Naive thymus-derived CD8-positive, alpha-beta T cell (primary cell): ENCODE data around the gene IL12RB2. TPM values are rescaled to one million over a fixed set of nuclear protein-coding genes. Genes with fewer than 3 reads are reported as not detected.
A peak's percentile ranks its signal among the peaks of the same experiment; 100 is the strongest.
"Not testable (repeated sequence)": the region's sequence is repeated elsewhere in the genome, so short reads cannot be mapped to it uniquely, and the experiment has no call there.

Source experiments
- ATAC-seq, 2 donors: fragments of 150-1000 bp; cut with Tn5 transposase in 1 of 2; sonication (Bioruptor Pico), chemical (Tn5 transposase) in 1 of 2; 1 replicate in 1 of 2; 2 replicates in 1 of 2; pipeline ENCODE4 v1.10.0; 2021; ENCODE audit warnings: mild to moderate bottlenecking in 2 of 2, moderate library complexity in 2 of 2
- POLR2A ChIA-PET: fragments of 350-600 bp; sonication (Branson Sonifier 250); formaldehyde crosslinking; loops from one replicate; lab custom pipeline; 2021; ENCODE audit warnings: antibody characterized with exemption; lab: Charles Lee
- DNase-seq, 10 donors: peaks; one replicate each; pipeline versions ENCODE4 v3.0.0 to v3.0.0-alpha.2; 2020 to 2022
- H3K27ac Mint-ChIP-seq, 10 donors: one replicate each; pipeline ENCODE4 v1.8.0; 2020 to 2022; ENCODE audit warnings: mild to moderate bottlenecking in 10 of 10, mixed read lengths in 10 of 10, moderate library complexity in 4 of 10, inconsistent platforms in 1 of 10
- H3K27me3 Mint-ChIP-seq, 5 donors: one replicate each; pipeline ENCODE4 v1.8.0; 2021 to 2022; ENCODE audit warnings: mixed read lengths in 5 of 5
- H3K36me3 Mint-ChIP-seq, 3 donors: one replicate each; pipeline ENCODE4 v1.8.0; 2020 to 2022; ENCODE audit warnings: mixed read lengths in 3 of 3, mild to moderate bottlenecking in 2 of 3, inconsistent platforms in 1 of 3
- H3K4me1 Mint-ChIP-seq, 4 donors: one replicate each; pipeline ENCODE4 v1.8.0; 2021 to 2022; ENCODE audit warnings: mixed read lengths in 4 of 4
- H3K4me3 Mint-ChIP-seq, 10 donors: one replicate each; pipeline ENCODE4 v1.8.0; 2020 to 2022; ENCODE audit warnings: mild to moderate bottlenecking in 10 of 10, mixed read lengths in 10 of 10, moderate library complexity in 6 of 10, inconsistent platforms in 1 of 10
- H3K9me3 Mint-ChIP-seq, 9 donors: one replicate each; pipeline ENCODE4 v1.8.0; 2020 to 2022; ENCODE audit warnings: mixed read lengths in 9 of 9, mild to moderate bottlenecking in 3 of 9, inconsistent platforms in 1 of 9, moderate library complexity in 1 of 9
- polyA plus RNA-seq, 3 donors: library from polyadenylated mRNA; unstranded; fragments of 300-500 nt; fragmentation: Illumina TruSeq; gene quantifications; one replicate each; pipeline ENCODE4 v1.2.3, GENCODE V29; 2021
- total RNA-seq, 8 experiments: library from RNA in 2 of 8; stranded (reverse) in 2 of 8; gene quantifications; one replicate each; pipeline ENCODE4 v1.2.3 and lab custom pipeline; 2021 to 2026

Gene IL12RB2
- total and polyA plus RNA-seq, 5 experiments from 2014 or later = 0.11 to 0.52 (median 0.11) TPM; not detected in 2

GRCh38 chr1:67414574-67414973 lies 106.9 kb downstream of the IL12RB2 start:
- ATAC-seq (no peak), DNase-seq (no peak)
- H3K9me3 Mint-ChIP-seq = no peaks in the 10 kb centered on the region
- peaks cover 15 to 44% (median 30%) of the 10 kb centered on the region in 4 donors for H3K4me1 Mint-ChIP-seq
- no peaks in the 10 kb centered on the region for H3K27me3 Mint-ChIP-seq
- POLR2A ChIA-PET = no interaction called here
- H3K4me3 Mint-ChIP-seq = no peak overlapping the region
- H3K27ac Mint-ChIP-seq = peak overlapping the region in 6 of 10 donors; percentile 2 to 68 (median 56)
- peaks cover 0 to 95% (median 25%) of the 10 kb centered on the region in 3 donors for H3K36me3 Mint-ChIP-seq

GRCh38 chr1:67415041-67415440 lies 107.4 kb downstream of the IL12RB2 start:
- no peak overlapping the region for H3K4me3 Mint-ChIP-seq
- H3K9me3 Mint-ChIP-seq = no peaks in the 10 kb centered on the region
- H3K4me1 Mint-ChIP-seq = peaks cover 17 to 48% (median 33%) of the 10 kb centered on the region in 4 donors
- ATAC-seq (no peak), DNase-seq (no peak)
- H3K36me3 Mint-ChIP-seq = peaks cover 0 to 95% (median 27%) of the 10 kb centered on the region in 3 donors
- peak overlapping the region in 6 of 10 donors; percentile 3 to 57 (median 24) for H3K27ac Mint-ChIP-seq
- POLR2A ChIA-PET = no interaction called here
- H3K27me3 Mint-ChIP-seq = no peaks in the 10 kb centered on the region

- peaks cover 22 to 68% (median 48%) of the 10 kb centered on the region in 4 donors for H3K4me1 Mint-ChIP-seq
- DNase-seq, H3K9me3 Mint-ChIP-seq, POLR2A ChIA-PET, ATAC-seq, H3K27me3 Mint-ChIP-seq: not testable (repeated sequence)
- peak overlapping the region in 1 of 10 donors; percentile 14 for H3K4me3 Mint-ChIP-seq
- peaks cover 0 to 98% (median 29%) of the 10 kb centered on the region in 3 donors for H3K36me3 Mint-ChIP-seq
- peak overlapping the region in 4 of 10 donors; percentile 17 to 63 (median 34) for H3K27ac Mint-ChIP-seq
Measured at GRCh38 chr1:67417733-67418132, 110.1 kb downstream of the IL12RB2 start.

- no peaks in the 10 kb centered on the region for H3K9me3 Mint-ChIP-seq
- POLR2A ChIA-PET = interaction anchor here (1.5 kb wide), 1 partner anchor 11 kb away, joined by 6 read pairs; the partner anchor contains the start of gene SERBP1
- H3K27ac Mint-ChIP-seq = peak overlapping the region in 9 of 10 donors; percentile 17 to 64 (median 57)
- no peaks in the 10 kb centered on the region for H3K27me3 Mint-ChIP-seq
- peak overlapping the region in 3 of 10 donors; percentile 21 to 36 (median 28) for H3K4me3 Mint-ChIP-seq
- ATAC-seq (no peak), DNase-seq (no peak)
- H3K36me3 Mint-ChIP-seq = peaks cover 0 to 98% (median 32%) of the 10 kb centered on the region in 3 donors
- peaks cover 22 to 74% (median 50%) of the 10 kb centered on the region in 4 donors for H3K4me1 Mint-ChIP-seq
Measured at GRCh38 chr1:67418839-67419586, 111.3 kb downstream of the IL12RB2 start.

GRCh38 chr1:67420835-67421492 lies 113.3 kb downstream of the IL12RB2 start:
- Mint-ChIP-seq H3K4me3 (no peak overlapping the region), H3K4me1 (peaks cover 22 to 72% (median 59%) of the 10 kb centered on the region in 4 donors), H3K27me3 (no peaks in the 10 kb centered on the region), H3K27ac (peak overlapping the region in 7 of 10 donors; percentile 15 to 69 (median 60)), H3K9me3 (no peaks in the 10 kb centered on the region), H3K36me3 (peaks cover 0 to 98% (median 31%) of the 10 kb centered on the region in 3 donors)
- ATAC-seq (no peak), DNase-seq (no peak)
- POLR2A ChIA-PET = interaction anchor here (1.3 kb wide), 1 partner anchor 8 kb away, joined by 4 read pairs; the partner anchor contains the start of gene SERBP1

- Mint-ChIP-seq H3K4me3 (peak overlapping the region; percentile 83 to 99 (median 96)), H3K4me1 (peaks cover 30 to 66% (median 50%) of the 10 kb centered on the region in 4 donors), H3K36me3 (peaks cover 10 to 66% (median 30%) of the 10 kb centered on the region in 3 donors), H3K27me3 (no peaks in the 10 kb centered on the region), H3K9me3 (no peaks in the 10 kb centered on the region), H3K27ac (peak overlapping the region; percentile 19 to 100 (median 79))
- POLR2A ChIA-PET = no interaction called here
- no peak for ATAC-seq
- DNase-seq = no peak
Measured at GRCh38 chr1:67427465-67427864, 119.8 kb downstream of the IL12RB2 start.

GRCh38 chr1:67427947-67428346 lies 120.3 kb downstream of the IL12RB2 start:
- ATAC-seq (no peak), DNase-seq (no peak)
- Mint-ChIP-seq H3K27ac (peak overlapping the region in 9 of 10 donors; percentile 24 to 100 (median 97)), H3K4me1 (peaks cover 30 to 65% (median 49%) of the 10 kb centered on the region in 4 donors), H3K36me3 (peaks cover 10 to 61% (median 30%) of the 10 kb centered on the region in 3 donors), H3K9me3 (no peaks in the 10 kb centered on the region), H3K4me3 (peak overlapping the region; percentile 83 to 99 (median 96)), H3K27me3 (no peaks in the 10 kb centered on the region)
- POLR2A ChIA-PET = interaction anchor here (0.7 to 0.9 kb wide), 2 partner anchors 258 to 579 kb away, joined by 3 to 4 read pairs; no protein-coding TSS in a partner anchor

GRCh38 chr1:67429011-67429527 lies 121.4 kb downstream of the IL12RB2 start:
- peak in 8 of 10 donors; percentile 2 to 60 (median 24) for DNase-seq
- no peaks in the 10 kb centered on the region for H3K9me3 Mint-ChIP-seq
- H3K27ac Mint-ChIP-seq = peak overlapping the region; percentile 93 to 100 (median 98)
- peaks cover 10 to 50% (median 24%) of the 10 kb centered on the region in 3 donors for H3K36me3 Mint-ChIP-seq
- POLR2A ChIA-PET = interaction anchor here (0.7 to 3.0 kb wide), 8 partner anchors 8 to 505 kb away, joined by 4 to 14 read pairs (median 8); partner anchors contain the start of genes DNAI4, GADD45A, MIER1 and SLC35D1
- H3K27me3 Mint-ChIP-seq = no peaks in the 10 kb centered on the region
- peak overlapping the region; percentile 83 to 99 (median 96) for H3K4me3 Mint-ChIP-seq
- ATAC-seq = no peak
- peaks cover 30 to 72% (median 53%) of the 10 kb centered on the region in 4 donors for H3K4me1 Mint-ChIP-seq

- Mint-ChIP-seq H3K4me1 (peaks cover 26 to 74% (median 53%) of the 10 kb centered on the region in 4 donors), H3K4me3 (peak overlapping the region; percentile 83 to 99 (median 96)), H3K27ac (peak overlapping the region; percentile 93 to 100 (median 98)), H3K27me3 (no peaks in the 10 kb centered on the region), H3K9me3 (no peaks in the 10 kb centered on the region), H3K36me3 (peaks cover 10 to 43% (median 21%) of the 10 kb centered on the region in 3 donors)
- peak; percentile 5 to 23 for ATAC-seq
- POLR2A ChIA-PET = interaction anchor here (0.6 to 3.0 kb wide), 11 partner anchors 9 to 589 kb away, joined by 3 to 14 read pairs (median 5); partner anchors contain the start of genes DNAI4, GADD45A, MIER1 and SLC35D1
- peak in 4 of 10 donors; percentile 7 to 20 (median 14) for DNase-seq
Measured at GRCh38 chr1:67429528-67430357, 122.1 kb downstream of the IL12RB2 start.

GRCh38 chr1:67430358-67431155 lies 122.9 kb downstream of the IL12RB2 start, which contains the start of gene SERBP1:
SERBP1 (minus strand) TSS chr1:67430402; CDS start chr1:67430300, 102 bp downstream.
- Mint-ChIP-seq H3K9me3 (no peaks in the 10 kb centered on the region), H3K4me1 (peaks cover 26 to 68% (median 47%) of the 10 kb centered on the region in 4 donors), H3K4me3 (peak within 1 kb of the TSS; percentile 83 to 99 (median 96)), H3K27me3 (no peaks in the 10 kb centered on the region), H3K27ac (peak within 1 kb of the TSS; percentile 93 to 100 (median 98)), H3K36me3 (peaks cover 10 to 35% (median 16%) of the 10 kb centered on the region in 3 donors)
- DNase-seq (peak; percentile 89 to 98 (median 94)), ATAC-seq (peak; percentile 84 to 88)
- POLR2A ChIA-PET = interaction anchor here (0.6 to 3.0 kb wide), 13 partner anchors 9 to 590 kb away, joined by 3 to 14 read pairs (median 4); partner anchors contain the start of genes DNAI4, GADD45A, MIER1 and SLC35D1
